ENCODE results near the gene TCF15.

- no peak for TF ChIP-seq POLR2A (IDR thresholded peaks at IDR 0.05)
- TF ChIP-seq CTCF (IDR thresholded peaks at IDR 0.05), result no peak
Observed at GRCh38 chr20:646868-647233, 36.7 kb upstream of the TCF15 start.
